ENCODE measurements around the gene VWA2.

VWA2 gene

GRCh38 chr10:114291516-114291915 lies 52.5 kb downstream of the VWA2 start:
- FAIRE-seq (no peak), DNase-seq (ENCODE audit: insufficient read length, low spot score) (no peak)
- no peak for TF ChIP-seq CTCF (IDR thresholded peaks at IDR 0.05; ENCODE audit: insufficient read depth, missing control alignments)

- DNase-seq (ENCODE audit: insufficient read length, low spot score) (no peak), FAIRE-seq (no peak)
- TF ChIP-seq CTCF (IDR thresholded peaks at IDR 0.05; ENCODE audit: insufficient read depth, missing control alignments): no peak
Measured at GRCh38 chr10:114293075-114293474, 54.0 kb downstream of the VWA2 start.

- FAIRE-seq (no peak), DNase-seq (ENCODE audit: insufficient read length, low spot score) (no peak)
- no peak for TF ChIP-seq CTCF (IDR thresholded peaks at IDR 0.05; ENCODE audit: insufficient read depth, missing control alignments)
Measured at GRCh38 chr10:114294549-114294948, 55.5 kb downstream of the VWA2 start.

GRCh38 chr10:114295393-114295792 lies 56.3 kb downstream of the VWA2 start:
- FAIRE-seq: no peak
- no peak for DNase-seq (ENCODE audit: insufficient read length, low spot score)
- TF ChIP-seq CTCF (IDR thresholded peaks at IDR 0.05; ENCODE audit: insufficient read depth, missing control alignments): no peak

GRCh38 chr10:114297136-114297705 lies 58.2 kb downstream of the VWA2 start:
- FAIRE-seq (no peak), DNase-seq (ENCODE audit: insufficient read length, low spot score) (no peak)
- no peak for TF ChIP-seq CTCF (IDR thresholded peaks at IDR 0.05; ENCODE audit: insufficient read depth, missing control alignments)

GRCh38 chr10:114300036-114300645 lies 61.1 kb downstream of the VWA2 start:
- DNase-seq (ENCODE audit: insufficient read length, low spot score) (no peak), FAIRE-seq (no peak)
- TF ChIP-seq CTCF (IDR thresholded peaks at IDR 0.05; ENCODE audit: insufficient read depth, missing control alignments): no peak

- no peak for TF ChIP-seq CTCF (IDR thresholded peaks at IDR 0.05; ENCODE audit: insufficient read depth, missing control alignments)
- FAIRE-seq: no peak
- no peak for DNase-seq (ENCODE audit: insufficient read length, low spot score)
Measured at GRCh38 chr10:114301177-114301576, 62.1 kb downstream of the VWA2 start.
